AG09309 (cell line): ENCODE data around the gene HOMEZ.
"Not testable (repeated sequence)": the region's sequence is repeated elsewhere in the genome, so short reads cannot be mapped to it uniquely, and the experiment has no call there.

Source experiments
- DNase-seq: peaks from one replicate; pipeline ENCODE4 v3.0.0-alpha.2; 2010; ENCODE audit warnings: low read depth
- H3K4me3 ChIP-seq: 2 replicates; pipeline ENCODE4 v1.5.1; 2011; ENCODE audit warnings: mild to moderate bottlenecking, low read depth, low read length, moderate library complexity; ENCODE audit not compliant: control insufficient read depth
- CTCF ChIP-seq: IDR thresholded peaks from 2 replicates; pipeline ENCODE4 v1.5.1; 2011; ENCODE audit warnings: mild to moderate bottlenecking, low read depth, low read length, inconsistent platforms; ENCODE audit not compliant: insufficient read depth, control insufficient read depth; ENCODE audit errors: missing control alignments

The HOMEZ gene

GRCh38 chr14:23240661-23241060 lies 45.3 kb downstream of the HOMEZ start:
- TF ChIP-seq CTCF, result no peak
- no peak for DNase-seq
- no peak overlapping the region for H3K4me3 ChIP-seq

- H3K4me3 ChIP-seq, result no peak within 1 kb of the TSS; the same call in 1 of the 2 replicates
- TF ChIP-seq CTCF, result no peak
- DNase-seq, result no peak
Observed at GRCh38 chr14:23237772-23238594, 47.9 kb downstream of the HOMEZ start, which contains the start of gene RNF212B. RNF212B (plus strand) TSS chr14:23237936; CDS start chr14:23240346, 2,410 bp downstream.

GRCh38 chr14:23232241-23232808 lies 53.6 kb downstream of the HOMEZ start:
- DNase-seq, H3K4me3 ChIP-seq: not testable (repeated sequence)

- TF ChIP-seq CTCF, result no peak
- H3K4me3 ChIP-seq, result no peak overlapping the region
- no peak for DNase-seq
Observed at GRCh38 chr14:23228812-23229211, 57.1 kb downstream of the HOMEZ start.

GRCh38 chr14:23227566-23227965 lies 58.4 kb downstream of the HOMEZ start:
- no peak overlapping the region for H3K4me3 ChIP-seq
- no peak for TF ChIP-seq CTCF
- no peak for DNase-seq

- not testable (repeated sequence) for H3K4me3 ChIP-seq, DNase-seq
Observed at GRCh38 chr14:23224958-23225357, 61.0 kb downstream of the HOMEZ start.
